Stimulated activated CD8-positive, alpha-beta memory T cell treated with anti-CD3 and anti-CD28 coated beads, Interleukin-7, amount 100 ng/mL, for 1 hour (primary cell): ENCODE results near the gene RHOF.
"Not testable (repeated sequence)": the region's sequence is repeated elsewhere in the genome, so short reads cannot be mapped to it uniquely, and the experiment has no call there.

Source experiments
- DNase-seq, 2 donors: peaks; one replicate each; pipeline ENCODE4 v3.0.0-alpha.2; 2020; ENCODE audit warnings: low read depth in 2 of 2

Gene RHOF

DNA sequence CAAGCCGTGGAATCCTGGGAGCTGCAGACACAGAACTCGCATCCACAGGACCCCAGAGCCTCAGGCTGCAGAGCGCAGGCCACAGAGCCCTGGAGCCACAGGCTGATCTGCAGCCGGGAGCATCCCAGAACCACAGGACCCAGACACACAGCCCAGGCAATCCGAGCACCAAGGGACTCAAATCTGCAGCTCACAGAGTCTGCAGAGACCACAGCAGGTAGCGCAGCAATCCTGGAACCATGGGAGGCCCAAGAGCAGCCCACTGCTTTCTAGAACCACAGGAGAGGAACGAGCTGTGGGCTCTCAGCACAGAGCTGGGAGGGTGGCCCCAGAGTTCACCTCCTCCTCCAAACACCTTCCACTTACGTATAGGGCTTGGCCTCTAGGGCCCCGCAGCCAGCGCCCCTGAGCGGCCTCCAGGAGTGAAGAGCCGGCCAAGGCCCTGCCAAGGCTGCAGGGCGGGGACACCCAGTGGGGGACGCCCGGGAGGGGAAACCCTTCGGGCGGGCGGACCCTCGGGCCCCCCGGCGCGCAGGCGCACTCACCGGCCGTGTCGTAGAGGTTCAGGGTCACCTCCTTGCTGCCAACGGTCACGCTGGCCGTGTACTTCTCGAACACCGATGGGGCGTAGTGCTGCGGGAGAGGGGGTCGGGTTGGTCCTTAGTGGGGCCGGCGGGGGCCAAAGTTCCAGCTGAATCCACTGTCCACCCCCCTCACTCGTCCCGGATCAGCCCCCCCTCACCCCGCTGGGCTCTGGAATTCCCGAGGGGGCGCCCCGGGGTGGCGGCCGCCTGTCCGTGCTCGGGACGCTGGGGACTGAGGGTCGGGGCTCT lies 665 bp downstream of the RHOF start:
- no peak for DNase-seq

GRCh38 chr12:121791671-121792551 lies 1.6 kb downstream of the RHOF start:
- DNase-seq = no peak

- DNase-seq = not testable (repeated sequence)
Measured at GRCh38 chr12:121790785-121791184, 2.7 kb downstream of the RHOF start.

- peak; percentile 85 to 86 for DNase-seq
Measured at GRCh38 chr12:121789800-121790728, 3.4 kb downstream of the RHOF start.

DNA sequence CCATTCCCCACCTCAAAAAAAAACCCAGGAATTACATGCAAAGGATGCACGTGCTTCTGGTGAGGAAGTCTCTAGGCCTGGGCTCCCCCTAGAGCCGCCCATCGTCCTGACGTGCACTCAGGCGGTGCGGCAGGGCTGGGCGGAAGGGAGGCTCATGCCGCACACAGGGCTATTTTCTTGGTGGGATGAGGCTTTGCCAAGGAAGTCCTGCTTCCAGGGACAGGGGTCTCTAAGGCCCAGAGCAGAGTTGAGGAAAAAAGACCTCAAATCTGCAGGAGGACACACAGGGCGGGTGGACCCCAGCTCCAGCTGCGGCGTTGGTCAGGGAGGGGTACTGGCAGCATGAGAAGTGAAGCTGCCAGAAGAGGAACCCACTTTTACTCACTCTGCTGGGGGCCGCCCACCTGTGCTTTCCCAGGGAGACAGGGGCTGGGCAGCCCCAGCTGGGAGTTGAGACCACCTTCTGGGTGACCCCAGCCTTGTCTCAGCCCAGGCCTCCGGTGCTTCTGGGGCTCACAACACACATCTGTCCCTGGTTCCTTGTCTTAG lies 4.2 kb downstream of the RHOF start:
- no peak for DNase-seq

DNA sequence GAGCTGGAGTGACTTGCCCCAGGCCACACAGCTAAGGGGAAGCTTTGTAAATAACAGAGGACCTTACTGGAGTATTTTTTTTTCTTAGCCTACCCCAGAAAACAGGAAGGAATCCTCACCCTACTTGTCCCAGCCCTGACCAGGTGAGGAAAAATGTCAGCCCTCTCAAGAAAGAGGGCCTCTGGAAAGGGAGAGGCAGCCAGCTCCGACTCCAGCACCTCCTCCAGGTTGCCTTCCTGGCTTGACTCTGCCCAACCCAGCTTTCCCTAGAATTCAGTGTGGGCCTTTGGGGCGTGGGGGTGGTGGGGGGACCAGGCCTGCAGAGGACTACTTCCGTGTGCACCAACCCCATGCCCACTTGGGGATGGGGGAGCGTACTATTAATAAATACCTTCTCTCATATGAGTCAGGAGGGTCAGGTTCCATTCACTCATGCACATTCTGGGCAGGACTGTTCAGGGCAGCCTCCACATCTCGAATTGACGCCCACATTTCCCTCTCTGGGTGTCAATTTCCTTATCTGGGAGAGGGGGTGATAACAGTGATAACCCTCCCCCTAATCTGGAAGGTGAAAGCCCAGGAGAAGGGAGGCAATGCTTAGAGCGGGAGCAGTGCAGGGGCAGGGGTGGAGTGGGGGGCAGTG lies 5.2 kb downstream of the RHOF start:
- DNase-seq = no peak

- DNase-seq = no peak
Measured at GRCh38 chr12:121787063-121788025, 6.1 kb downstream of the RHOF start.

DNA sequence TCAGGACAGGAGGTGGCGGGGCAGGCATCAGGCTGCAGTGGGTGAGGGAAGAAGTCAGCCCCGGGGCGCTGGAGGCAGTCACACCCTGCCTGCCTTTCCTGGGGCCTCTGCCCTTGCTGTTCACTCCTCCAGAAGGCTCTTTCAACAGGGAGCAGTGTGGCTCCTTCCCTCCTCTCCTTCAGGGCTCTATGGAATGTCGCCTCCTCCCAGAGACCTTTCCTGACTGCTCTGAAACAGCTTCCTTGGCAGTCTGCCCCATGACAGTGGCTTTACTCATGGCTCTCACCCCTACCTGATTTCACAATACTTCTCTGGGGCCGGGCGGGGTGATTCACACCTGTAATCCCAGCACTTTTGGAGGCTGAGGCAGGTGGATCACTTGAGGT lies 7.1 kb downstream of the RHOF start:
- no peak for DNase-seq

DNA sequence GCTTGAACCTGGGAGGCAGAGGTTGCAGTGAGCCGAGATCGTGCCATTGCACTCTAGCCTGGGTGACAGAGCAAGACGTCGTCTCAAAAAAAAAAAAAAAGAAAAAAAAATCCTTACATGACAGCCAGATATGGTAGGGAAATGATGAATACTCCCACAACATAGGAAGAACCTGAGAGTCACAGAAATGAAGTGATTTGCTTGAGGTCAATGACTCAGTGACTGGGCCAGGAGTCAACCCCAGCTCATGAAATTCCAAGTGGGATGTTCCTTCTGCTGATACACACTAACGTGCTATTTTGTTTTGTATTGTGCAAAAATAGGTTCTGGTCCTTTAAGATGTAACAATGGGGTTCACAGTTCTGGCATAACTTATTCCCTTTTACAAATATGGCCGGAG lies 9.0 kb downstream of the RHOF start:
- DNase-seq = no peak

- DNase-seq = no peak
Measured at GRCh38 chr12:121783766-121784165, 9.7 kb downstream of the RHOF start.

DNA sequence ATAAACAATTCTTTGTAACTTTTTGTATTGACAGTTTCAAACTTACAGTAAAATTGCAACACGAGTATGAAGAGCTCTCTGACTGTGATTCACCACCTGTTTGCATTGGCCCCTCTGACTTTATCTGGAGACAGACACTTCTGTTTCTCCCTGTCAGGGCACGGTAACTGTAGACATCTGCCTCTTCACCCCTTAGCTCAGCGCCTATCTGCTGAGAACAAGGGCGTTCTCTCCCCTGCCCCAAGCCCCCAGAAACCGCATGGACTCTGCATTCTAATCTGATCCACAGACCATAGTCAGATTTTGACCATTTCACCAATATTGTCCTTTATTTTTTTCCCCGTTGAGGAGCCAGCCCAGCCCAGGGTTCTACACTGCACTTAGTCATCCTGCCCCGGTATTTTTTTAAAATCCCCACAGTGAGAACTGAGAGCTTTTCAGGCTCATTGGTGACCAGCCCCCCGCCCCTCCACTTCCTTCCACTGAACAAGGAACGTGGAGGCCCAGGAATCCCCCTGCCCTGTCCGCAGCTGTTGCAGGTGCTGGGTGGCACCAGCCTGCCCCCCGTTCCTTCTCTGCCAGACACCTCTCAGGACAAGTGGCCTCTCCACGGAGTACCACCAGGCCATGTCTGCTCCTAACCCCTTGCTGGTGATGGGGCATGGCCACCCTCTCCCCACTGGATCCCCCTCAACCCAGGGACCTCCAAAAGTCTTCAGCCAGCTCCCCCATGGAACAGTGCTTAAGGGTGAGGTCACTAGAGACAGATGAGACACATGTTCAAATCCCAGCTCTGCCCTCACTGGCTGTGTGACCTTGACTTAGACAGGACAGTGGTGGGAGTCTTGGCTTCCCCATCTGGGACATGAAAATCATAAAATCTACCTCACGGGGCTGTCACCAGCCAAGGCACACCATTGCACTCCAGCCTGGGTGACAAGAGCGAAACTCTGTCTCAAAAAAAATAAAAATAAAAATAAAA lies 11.2 kb downstream of the RHOF start:
- no peak for DNase-seq

DNA sequence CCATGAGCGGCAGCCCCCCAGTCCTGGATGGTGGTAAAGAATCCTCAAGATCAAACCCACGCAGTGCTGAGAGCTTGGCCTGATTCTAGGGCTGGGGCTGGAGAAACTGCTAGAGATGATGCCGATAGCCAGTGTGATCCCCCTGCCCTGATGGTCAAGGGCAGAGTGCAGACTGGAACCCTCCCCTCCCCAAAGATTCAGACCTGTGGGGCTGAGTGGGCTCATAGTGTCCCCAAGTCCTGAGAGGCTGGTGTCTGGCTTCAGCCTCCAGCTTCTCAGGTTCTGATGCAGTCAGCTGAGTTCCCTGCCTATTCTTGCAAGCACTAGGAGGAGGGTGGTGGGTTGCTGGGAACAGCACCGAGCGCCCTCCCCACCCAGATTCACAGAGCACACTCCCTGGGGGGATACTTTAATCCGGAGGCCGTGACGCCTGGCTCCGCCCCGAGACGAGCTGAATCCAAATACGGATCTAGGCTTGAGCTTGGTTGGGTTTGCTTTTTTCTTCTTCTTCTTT lies 11.9 kb downstream of the RHOF start:
- DNase-seq = no peak

- no peak for DNase-seq
Measured at GRCh38 chr12:121780429-121780828, 13.1 kb downstream of the RHOF start.

DNA sequence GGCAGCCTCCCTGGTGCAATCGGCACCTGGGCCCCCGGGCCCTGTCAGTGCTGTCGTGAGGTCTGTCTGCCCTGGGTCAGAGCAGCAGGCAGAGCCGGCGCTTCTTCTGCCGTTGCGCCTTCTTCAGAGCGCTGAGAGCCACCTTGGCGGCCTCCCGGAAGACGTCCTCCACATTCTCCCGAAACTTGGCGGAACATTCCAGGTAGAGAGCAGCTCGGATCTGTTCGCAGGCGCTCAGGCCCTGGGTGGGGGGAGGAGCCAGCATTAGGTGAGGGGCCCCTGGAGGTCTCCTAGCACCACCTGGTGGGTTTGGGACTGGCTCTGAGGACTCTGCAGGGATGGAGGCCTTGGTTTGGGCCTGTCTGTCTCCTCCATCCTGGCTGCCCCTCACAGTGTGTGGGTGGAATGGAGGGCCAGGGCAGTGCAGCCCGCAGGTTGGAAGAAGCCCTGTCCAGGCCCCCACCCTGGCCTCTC lies 14.0 kb downstream of the RHOF start:
- no peak for DNase-seq

DNA sequence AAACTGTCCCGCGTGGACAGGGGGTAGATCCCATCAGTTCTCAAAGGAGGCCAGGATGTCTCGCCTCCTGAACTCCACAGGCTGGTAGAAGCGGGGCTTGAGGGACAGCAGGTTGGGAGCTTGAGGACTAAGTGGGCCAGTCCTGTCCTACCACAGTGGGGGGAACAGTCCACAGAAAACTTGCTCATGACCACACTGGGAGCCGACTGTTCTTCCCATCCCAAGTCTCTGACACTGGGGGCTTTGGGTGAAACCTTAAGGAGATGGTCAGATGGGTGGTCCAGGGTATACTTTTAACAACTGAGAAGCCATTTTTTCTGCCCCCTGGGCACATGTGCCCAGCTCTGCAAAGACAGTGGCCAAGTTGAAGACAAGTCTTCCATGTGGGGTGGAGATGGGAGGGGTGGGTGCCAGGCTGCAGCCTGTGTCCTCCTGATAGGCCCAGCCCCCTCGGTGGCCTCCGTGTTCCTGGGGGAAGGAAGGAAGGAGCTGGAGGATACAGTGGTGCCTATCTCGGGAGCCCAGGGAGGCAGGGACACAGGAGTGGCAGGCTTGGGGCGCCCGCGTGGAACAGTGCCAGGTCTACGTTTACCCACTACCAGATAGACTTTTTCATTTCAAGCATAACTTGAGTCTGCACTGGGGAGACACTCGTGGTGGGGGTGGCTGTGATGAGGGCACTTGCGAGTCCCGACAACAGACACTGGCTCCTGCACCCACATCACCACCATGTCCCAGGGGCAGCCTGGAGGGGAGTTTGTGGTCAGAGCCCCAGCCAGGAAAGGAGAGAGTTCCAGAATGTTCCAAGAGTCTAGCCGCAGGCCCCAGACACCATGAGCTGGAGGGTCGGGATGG lies 14.7 kb downstream of the RHOF start:
- DNase-seq = no peak

- peak; percentile 77 to 91 for DNase-seq
Measured at GRCh38 chr12:121776190-121777098, 17.0 kb downstream of the RHOF start.
